ENCODE results near the gene CCSER2.

DNA sequence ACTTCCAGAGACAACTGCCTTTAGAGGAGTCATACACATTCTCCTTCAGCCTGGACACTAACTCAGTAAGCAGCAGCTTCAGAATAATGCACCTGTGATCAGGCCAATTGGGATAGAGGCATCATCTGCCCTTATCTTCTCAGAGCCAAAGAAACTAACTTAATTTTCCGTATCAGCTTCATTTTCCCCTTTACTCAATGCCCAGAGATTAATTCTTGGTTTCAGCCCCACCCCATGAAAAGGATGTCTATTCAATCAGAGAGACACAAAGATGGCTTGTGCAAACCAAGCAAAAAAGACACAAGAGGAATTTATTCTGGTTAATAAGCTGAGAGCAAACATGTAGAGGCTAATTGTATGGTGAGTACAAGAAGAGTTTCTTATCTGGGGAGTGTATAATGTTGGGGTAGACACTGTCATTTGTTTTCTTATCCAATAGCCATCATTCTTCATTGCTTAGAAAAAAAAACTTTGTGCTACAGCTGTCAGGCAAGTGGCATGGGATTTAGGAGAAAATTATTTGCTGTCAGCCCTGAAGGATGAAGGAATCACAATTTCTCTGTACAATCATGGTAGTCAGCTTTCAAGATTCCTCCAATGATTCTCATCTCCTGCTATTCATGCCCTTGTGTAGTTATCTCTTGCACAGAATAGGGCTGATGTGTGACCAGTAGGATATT lies 38.7 kb upstream of the CCSER2 start:
- TF ChIP-seq, protein P1, sequence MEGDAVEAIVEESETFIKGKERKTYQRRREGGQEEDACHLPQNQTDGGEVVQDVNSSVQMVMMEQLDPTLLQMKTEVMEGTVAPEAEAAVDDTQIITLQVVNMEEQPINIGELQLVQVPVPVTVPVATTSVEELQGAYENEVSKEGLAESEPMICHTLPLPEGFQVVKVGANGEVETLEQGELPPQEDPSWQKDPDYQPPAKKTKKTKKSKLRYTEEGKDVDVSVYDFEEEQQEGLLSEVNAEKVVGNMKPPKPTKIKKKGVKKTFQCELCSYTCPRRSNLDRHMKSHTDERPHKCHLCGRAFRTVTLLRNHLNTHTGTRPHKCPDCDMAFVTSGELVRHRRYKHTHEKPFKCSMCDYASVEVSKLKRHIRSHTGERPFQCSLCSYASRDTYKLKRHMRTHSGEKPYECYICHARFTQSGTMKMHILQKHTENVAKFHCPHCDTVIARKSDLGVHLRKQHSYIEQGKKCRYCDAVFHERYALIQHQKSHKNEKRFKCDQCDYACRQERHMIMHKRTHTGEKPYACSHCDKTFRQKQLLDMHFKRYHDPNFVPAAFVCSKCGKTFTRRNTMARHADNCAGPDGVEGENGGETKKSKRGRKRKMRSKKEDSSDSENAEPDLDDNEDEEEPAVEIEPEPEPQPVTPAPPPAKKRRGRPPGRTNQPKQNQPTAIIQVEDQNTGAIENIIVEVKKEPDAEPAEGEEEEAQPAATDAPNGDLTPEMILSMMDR (conservative IDR thresholded peaks at IDR 0.05; ENCODE audit: low read length) = no peak
- no peak for TF ChIP-seq EZH2phosphoT487 (IDR thresholded peaks at IDR 0.05; ENCODE audit: borderline replicate concordance)

All from Loucy (cell line).